Measurements from ENCODE around the gene TBP.
"Not testable (repeated sequence)": the region's sequence is repeated elsewhere in the genome, so short reads cannot be mapped to it uniquely, and the experiment has no call there.

The TBP gene

DNA sequence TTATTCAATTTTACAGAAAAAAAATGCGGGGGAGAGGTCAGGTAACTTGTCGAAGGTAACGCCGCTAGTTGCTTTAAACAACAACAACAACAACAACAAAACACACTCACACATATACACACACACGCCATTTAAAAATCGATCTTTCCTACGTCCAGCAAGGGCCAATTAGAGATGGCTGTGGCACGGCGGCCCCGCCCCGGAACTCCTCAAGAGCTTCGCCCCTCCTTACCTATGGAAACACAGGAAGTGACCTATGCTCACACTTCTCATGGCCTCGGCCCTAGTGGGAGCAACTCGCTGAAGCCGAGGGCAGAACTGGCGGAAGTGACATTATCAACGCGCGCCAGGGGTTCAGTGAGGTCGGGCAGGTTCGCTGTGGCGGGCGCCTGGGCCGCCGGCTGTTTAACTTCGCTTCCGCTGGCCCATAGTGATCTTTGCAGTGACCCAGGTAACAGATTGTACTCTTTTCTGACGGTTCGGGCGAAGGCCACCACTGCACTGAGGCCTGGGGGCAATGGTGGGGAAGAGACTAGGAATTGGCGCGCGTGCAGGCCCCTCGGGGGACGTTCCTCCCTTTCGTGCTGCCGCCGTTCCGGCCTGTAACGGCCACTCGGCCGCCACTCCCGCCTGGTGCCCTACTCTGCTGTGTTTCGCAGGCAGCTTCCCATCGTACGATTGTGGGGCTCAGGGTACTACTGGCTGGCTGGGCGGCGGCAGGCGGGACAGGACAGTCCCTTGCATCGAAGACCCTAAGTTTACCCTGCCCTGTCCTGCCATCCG lies at the start of gene TBP:
TSS of gene TBP (plus strand) at position 357 of the 783 bp plus-strand sequence. CDS start 2,661 bp downstream, outside the sequence.
- H3K27ac Mint-ChIP-seq: no peak within 1 kb of the TSS
- no peak within 1 kb of the TSS for H3K4me3 Mint-ChIP-seq
- H3K36me3 Mint-ChIP-seq (ENCODE audit: low read depth): peaks cover 39% of the 10 kb centered on the region
- no peaks in the 10 kb centered on the region for H3K27me3 Mint-ChIP-seq
- H3K9me3 Mint-ChIP-seq: no peaks in the 10 kb centered on the region
- peaks cover 28% of the 10 kb centered on the region for H3K4me1 Mint-ChIP-seq (ENCODE audit: low read depth)

DNA sequence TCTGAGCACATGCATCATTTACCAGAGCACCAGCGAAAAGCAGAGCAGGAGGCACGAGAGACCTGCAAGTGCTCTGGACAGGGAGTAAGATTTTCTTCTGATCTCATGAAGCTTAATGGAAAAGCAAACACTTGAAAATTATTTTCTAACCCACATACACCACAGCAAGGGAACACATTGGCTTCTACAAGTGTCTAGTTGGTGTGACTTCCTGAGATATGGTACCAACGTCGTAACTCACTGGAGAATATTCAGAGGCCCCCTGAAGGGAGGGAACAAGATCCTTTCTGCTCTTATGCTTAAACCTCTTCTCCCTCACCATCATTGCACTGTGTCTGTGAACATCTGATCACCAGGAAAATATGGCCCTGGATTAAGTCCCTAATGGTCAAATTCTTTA lies 49.7 kb upstream of the TBP start:
- Mint-ChIP-seq H3K4me3 (no peak overlapping the region), H3K27ac (no peak overlapping the region)

DNA sequence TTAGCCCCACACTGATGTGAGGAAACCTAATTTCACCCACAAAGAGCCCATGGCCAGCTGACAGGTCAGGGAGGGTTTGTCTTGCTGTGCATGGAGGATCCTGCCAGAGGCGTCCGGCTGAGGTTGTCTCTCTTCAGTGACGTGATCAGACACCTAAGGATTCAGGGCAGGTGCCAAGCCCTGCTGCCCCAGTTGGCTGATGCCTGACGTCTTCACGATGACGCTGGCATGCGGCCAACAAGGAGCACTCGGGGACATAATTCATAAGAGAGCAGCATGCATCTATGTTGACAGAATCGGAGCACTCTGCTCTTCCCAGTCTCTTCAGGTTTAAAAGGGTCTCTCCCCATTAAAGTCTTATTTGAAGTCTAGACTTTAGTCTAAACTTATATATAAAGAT lies 48.9 kb upstream of the TBP start:
- H3K9me3 Mint-ChIP-seq: peaks cover 3% of the 10 kb centered on the region
- no peak overlapping the region for H3K27ac Mint-ChIP-seq
- H3K4me1 Mint-ChIP-seq (ENCODE audit: low read depth): no peaks in the 10 kb centered on the region
- peaks cover 39% of the 10 kb centered on the region for H3K27me3 Mint-ChIP-seq
- no peaks in the 10 kb centered on the region for H3K36me3 Mint-ChIP-seq (ENCODE audit: low read depth)
- H3K4me3 Mint-ChIP-seq: no peak overlapping the region

More for the DNA sequence above, 49.7 kb upstream of the TBP start:
- peaks cover 35% of the 10 kb centered on the region for H3K27me3 Mint-ChIP-seq
- H3K36me3 Mint-ChIP-seq (ENCODE audit: low read depth): no peaks in the 10 kb centered on the region
- no peaks in the 10 kb centered on the region for H3K4me1 Mint-ChIP-seq (ENCODE audit: low read depth)
- H3K9me3 Mint-ChIP-seq: peaks cover 3% of the 10 kb centered on the region

DNA sequence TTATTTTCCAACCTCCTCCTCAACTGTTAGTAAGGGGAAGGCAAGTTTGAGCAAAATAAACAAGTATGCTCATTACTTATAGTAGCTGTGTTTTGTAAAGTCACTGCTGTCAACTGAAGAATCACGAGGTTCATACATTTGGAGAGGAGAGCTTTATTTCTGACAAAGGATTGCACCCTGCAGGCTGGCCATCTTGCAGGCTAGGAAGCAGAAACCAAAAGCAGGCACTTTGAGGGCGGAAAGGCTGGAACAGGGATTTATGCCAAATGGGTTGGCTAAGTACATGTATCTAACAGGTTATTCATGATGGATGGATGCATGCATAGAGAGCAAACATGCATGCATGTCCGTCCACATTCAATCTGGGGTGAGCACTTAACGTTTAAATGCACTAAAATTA lies 47.7 kb upstream of the TBP start:
- Mint-ChIP-seq H3K9me3 (peaks cover 3% of the 10 kb centered on the region), H3K27ac (no peak overlapping the region), H3K36me3 (ENCODE audit: low read depth) (no peaks in the 10 kb centered on the region), H3K4me3 (no peak overlapping the region), H3K27me3 (peaks cover 33% of the 10 kb centered on the region), H3K4me1 (ENCODE audit: low read depth) (no peaks in the 10 kb centered on the region)

DNA sequence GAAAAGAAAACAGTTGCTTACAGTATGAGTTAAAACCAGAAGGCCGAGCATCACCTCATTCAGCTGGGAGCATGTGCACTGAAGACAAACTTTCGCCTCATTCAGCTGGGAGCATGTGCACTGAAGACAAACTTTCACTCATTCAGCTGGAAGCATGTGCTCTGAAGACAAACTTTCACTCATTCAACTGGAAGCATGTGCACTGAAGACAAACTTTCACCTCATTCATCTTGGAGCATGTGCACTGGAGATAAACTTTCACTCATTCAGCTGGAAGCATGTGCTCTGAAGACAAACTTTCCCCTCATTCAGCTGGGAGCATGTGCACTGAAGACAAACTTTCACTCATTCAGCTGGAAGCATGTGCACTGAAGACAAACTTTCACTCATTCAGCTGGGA lies 46.4 kb upstream of the TBP start:
- peaks cover 24% of the 10 kb centered on the region for H3K27me3 Mint-ChIP-seq
- H3K36me3 Mint-ChIP-seq (ENCODE audit: low read depth); H3K9me3 Mint-ChIP-seq; H3K4me1 Mint-ChIP-seq (ENCODE audit: low read depth); H3K4me3 Mint-ChIP-seq; H3K27ac Mint-ChIP-seq: not testable (repeated sequence)

DNA sequence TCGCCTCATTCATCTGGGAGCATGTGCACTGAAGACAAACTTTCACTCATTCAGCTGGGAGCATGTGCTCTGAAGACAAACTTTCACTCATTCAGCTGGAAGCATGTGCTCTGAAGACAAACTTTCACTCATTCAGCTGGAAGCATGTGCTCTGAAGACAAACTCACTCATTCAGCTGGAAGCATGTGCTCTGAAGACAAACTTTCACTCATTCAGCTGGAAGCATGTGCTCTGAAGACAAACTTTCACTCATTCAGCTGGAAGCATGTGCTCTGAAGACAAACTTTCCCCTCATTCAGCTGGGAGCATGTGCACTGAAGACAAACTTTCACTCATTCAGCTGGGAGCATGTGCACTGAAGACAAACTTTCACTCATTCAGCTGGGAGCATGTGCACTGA lies 45.9 kb upstream of the TBP start:
- H3K27me3 Mint-ChIP-seq: peaks cover 24% of the 10 kb centered on the region
- not testable (repeated sequence) for H3K36me3 Mint-ChIP-seq (ENCODE audit: low read depth)

DNA sequence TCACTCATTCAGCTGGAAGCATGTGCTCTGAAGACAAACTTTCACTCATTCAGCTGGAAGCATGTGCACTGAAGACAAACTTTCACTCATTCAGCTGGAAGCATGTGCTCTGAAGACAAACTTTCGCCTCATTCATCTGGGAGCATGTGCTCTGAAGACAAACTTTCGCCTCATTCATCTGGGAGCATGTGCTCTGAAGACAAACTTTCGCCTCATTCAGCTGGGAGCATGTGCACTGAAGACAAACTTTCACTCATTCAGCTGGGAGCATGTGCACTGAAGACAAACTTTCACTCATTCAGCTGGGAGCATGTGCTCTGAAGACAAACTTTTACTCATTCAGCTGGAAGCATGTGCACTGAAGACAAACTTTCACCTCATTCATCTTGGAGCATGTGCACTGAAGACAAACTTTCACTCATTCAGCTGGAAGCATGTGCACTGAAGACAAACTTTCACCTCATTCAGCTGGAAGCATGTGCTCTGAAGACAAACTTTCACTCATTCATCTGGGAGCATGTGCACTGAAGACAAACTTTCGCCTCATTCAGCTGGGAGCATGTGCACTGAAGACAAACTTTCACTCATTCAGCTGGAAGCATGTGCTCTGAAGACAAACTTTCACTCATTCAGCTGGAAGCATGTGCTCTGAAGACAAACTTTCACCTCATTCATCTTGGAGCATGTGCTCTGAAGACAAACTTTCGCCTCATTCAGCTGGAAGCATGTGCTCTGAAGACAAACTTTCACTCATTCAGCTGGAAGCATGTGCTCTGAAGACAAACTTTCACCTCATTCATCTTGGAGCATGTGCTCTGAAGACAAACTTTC lies 45.1 kb upstream of the TBP start:
- H3K36me3 Mint-ChIP-seq (ENCODE audit: low read depth); H3K9me3 Mint-ChIP-seq; H3K4me3 Mint-ChIP-seq; H3K27ac Mint-ChIP-seq; H3K4me1 Mint-ChIP-seq (ENCODE audit: low read depth): not testable (repeated sequence)
- peaks cover 30% of the 10 kb centered on the region for H3K27me3 Mint-ChIP-seq

More for the DNA sequence above, 45.9 kb upstream of the TBP start:
- not testable (repeated sequence) for H3K9me3 Mint-ChIP-seq; H3K4me1 Mint-ChIP-seq (ENCODE audit: low read depth); H3K4me3 Mint-ChIP-seq; H3K27ac Mint-ChIP-seq

DNA sequence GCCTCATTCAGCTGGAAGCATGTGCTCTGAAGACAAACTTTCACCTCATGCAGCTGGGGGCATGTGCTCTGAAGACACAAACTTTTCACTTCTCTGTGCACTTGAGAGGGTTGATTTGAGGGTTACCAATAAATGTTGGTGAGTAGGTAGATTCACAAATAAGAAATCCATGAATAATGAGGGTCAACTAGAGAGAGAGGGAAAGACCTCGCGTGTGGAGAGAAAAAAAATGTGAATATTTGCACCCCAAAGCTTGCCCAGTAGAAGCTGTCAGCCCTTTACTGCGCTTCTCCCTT lies 44.5 kb upstream of the TBP start:
- Mint-ChIP-seq H3K27ac (no peak overlapping the region), H3K4me3 (no peak overlapping the region), H3K9me3 (no peaks in the 10 kb centered on the region), H3K36me3 (ENCODE audit: low read depth) (no peaks in the 10 kb centered on the region), H3K27me3 (peaks cover 31% of the 10 kb centered on the region), H3K4me1 (ENCODE audit: low read depth) (no peaks in the 10 kb centered on the region)

DNA sequence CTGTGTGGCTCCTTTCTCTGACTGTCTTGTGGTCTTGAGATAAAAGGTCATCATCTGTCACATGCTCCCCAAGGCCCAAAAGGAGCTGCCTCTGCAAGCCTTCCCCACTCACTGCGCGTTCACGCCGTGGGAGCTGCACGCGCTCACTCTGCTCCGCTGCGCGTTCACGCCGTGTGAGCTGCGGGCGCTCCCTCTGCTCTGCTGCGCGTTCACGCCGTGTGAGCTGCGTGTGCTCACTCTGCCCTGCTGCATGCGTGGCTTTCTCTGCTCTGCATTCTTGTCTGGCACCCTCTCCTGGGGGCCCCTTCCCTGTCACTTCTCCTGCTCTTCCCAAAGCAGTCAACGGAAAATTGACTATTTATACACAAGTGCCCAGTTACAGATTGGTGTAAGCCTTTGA lies 43.5 kb upstream of the TBP start:
- Mint-ChIP-seq H3K4me1 (ENCODE audit: low read depth) (no peaks in the 10 kb centered on the region), H3K27me3 (peaks cover 31% of the 10 kb centered on the region), H3K27ac (no peak overlapping the region), H3K9me3 (no peaks in the 10 kb centered on the region), H3K36me3 (ENCODE audit: low read depth) (no peaks in the 10 kb centered on the region), H3K4me3 (no peak overlapping the region)

DNA sequence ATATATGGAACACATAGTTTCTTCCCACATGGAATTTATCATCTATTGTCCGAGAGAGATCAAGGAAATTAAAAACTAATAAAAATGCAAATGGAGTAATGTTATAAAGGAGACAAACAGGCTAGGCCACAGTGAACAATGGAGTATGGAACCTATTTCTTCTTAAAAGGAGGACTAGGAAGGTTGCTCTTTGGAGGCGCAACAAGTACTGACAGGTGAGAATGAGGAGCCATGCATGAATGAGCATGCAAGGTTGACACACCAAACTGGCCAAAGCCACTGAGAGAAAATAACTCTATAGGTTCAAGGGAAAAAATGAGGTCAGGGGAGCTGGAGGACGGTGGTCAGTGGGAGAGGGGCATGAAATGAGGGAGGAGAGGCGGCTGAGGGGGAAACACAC lies 41.9 kb upstream of the TBP start:
- H3K27ac Mint-ChIP-seq: no peak overlapping the region
- no peaks in the 10 kb centered on the region for H3K9me3 Mint-ChIP-seq
- no peak overlapping the region for H3K4me3 Mint-ChIP-seq
- H3K4me1 Mint-ChIP-seq (ENCODE audit: low read depth): no peaks in the 10 kb centered on the region
- H3K36me3 Mint-ChIP-seq (ENCODE audit: low read depth): no peaks in the 10 kb centered on the region
- peaks cover 30% of the 10 kb centered on the region for H3K27me3 Mint-ChIP-seq

DNA sequence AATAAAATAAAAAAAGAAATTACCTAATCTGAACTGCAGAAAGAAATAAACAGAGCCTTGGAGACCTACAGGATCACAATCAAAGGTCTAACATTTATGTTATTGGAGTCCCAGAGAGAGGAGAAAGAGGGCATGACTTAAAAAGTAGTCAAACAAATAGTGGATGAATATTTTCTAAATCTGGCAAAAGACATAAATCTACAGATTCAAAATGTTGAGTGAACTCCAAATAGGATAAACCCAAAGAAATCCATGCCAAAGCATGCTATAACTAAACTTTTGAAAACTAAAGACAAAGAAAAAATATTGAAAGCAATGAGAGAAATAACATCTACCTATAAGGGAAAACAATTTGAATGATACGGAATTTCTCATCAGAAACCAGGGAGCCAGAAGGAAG lies 39.3 kb upstream of the TBP start:
- no peak overlapping the region for H3K27ac Mint-ChIP-seq
- no peaks in the 10 kb centered on the region for H3K4me1 Mint-ChIP-seq (ENCODE audit: low read depth)
- no peaks in the 10 kb centered on the region for H3K36me3 Mint-ChIP-seq (ENCODE audit: low read depth)
- no peak overlapping the region for H3K4me3 Mint-ChIP-seq
- H3K27me3 Mint-ChIP-seq: peaks cover 41% of the 10 kb centered on the region
- no peaks in the 10 kb centered on the region for H3K9me3 Mint-ChIP-seq

DNA sequence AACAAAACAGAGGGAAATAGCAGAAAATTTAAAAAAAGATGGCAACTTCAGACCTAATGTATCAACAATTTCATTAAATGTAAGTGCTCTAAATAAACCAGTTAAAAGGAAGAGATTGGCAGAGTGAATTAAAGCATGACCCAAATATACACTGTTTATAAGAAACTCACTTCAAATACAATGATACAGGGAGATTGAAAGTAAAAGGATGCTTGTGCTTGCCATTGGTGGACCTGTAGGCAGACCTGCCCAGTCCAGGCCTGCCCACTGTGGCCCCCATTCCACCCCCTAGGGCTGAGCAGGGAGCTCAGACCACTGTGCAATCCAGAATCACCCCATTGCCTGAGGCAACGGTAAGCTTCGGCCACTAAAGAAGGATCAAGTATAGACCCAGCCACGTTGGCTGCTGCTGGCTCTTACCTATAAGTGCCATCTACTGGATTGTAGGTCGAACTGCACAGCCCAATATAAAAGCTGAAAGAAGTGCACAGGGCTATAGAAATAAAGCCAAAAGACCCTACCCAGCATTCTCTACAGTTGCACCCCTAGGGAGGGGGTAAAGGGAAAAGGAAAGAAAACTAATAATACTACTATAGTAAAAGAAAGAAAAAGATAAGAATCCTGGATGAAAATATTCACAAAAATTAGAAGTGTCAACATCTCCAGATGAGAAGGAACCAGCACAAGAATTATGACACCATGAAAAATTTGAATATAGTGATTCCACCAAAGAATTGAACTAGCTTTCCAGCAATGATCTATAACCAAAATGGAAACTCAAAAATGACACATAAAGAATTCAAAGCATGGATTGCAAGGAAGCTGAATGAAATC lies 37.2 kb upstream of the TBP start:
- no peak overlapping the region for H3K27ac Mint-ChIP-seq
- peak overlapping the region; percentile 33 for H3K4me3 Mint-ChIP-seq
- H3K4me1 Mint-ChIP-seq (ENCODE audit: low read depth): no peaks in the 10 kb centered on the region
- H3K27me3 Mint-ChIP-seq: peaks cover 38% of the 10 kb centered on the region
- H3K9me3 Mint-ChIP-seq: no peaks in the 10 kb centered on the region
- no peaks in the 10 kb centered on the region for H3K36me3 Mint-ChIP-seq (ENCODE audit: low read depth)

DNA sequence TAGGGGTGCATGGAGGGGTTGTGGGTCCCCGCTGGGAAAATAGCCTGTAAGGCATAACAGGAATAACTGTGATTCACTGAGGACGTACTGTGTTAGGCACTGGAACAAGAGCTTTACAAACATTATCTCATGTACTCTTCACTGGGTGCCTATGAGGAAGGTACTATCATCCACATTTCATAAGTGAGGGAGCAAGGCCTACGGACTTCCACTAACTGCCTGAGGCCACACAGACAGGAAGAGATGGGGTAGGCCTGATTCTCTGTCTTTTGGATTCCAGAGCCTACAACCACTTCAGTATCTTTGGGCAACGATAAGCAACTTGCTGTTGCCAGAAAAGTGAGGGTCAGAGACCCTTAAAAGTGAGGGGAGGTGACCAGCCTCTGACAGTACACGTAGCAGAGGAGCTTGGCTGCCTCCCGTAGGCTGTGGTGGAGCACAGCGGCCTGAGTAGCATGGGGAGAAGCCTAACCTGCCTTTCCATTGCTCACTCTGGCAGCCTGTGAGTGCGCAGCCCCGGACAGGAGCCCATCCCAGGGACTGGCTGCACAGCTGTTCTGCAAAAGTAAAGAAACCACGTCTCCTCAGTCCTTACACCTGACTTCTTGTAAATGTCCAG lies 31.5 kb upstream of the TBP start:
- H3K27ac Mint-ChIP-seq: no peak overlapping the region
- H3K4me3 Mint-ChIP-seq: no peak overlapping the region
- peaks cover 4% of the 10 kb centered on the region for H3K4me1 Mint-ChIP-seq (ENCODE audit: low read depth)
- H3K36me3 Mint-ChIP-seq (ENCODE audit: low read depth): no peaks in the 10 kb centered on the region
- H3K27me3 Mint-ChIP-seq: peaks cover 14% of the 10 kb centered on the region
- no peaks in the 10 kb centered on the region for H3K9me3 Mint-ChIP-seq

DNA sequence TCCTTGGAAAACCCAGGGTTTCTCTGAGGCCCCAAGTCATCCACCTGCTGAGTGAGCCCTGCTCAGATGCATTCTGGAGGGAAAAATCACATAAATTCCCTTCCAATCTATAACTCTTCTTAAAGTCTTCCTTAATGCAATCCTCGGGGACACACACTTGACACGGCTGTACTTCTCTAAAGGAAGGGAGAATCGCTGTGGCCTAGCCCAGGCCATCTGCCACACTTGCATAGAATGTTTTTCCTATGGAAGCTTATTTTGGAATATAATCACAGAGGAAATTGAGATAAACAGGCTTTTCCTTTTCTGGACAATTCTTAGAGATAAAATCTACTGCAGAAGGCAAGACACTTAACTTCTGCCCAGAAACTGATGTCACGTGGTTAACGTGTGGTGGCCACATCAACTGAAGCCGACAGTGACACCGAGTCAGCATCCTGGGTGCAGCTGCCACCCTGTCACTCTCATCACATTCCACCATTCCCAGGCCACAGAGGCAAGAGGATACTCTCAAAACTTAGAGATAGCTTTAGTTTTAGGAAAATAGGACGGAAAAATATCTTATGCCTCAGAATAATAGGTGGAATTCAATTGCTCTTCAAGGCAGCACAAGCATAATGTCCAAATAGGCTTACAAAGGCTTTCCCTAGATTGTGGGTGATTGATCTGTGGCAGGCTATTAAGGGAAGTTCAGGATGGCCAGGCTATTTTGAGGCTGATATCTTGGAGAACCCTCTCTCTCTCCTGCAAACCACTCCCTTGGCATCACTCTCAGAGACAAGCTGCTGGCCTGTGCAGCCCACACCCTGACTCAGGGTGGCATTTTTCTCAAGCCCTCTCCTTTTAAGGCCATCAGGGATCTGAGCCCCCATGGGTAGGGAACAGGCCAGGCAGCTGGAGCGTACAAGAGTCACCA lies 30.7 kb upstream of the TBP start:
- peaks cover 3% of the 10 kb centered on the region for H3K36me3 Mint-ChIP-seq (ENCODE audit: low read depth)
- H3K4me3 Mint-ChIP-seq: no peak overlapping the region
- no peak overlapping the region for H3K27ac Mint-ChIP-seq
- peaks cover 12% of the 10 kb centered on the region for H3K27me3 Mint-ChIP-seq
- peaks cover 4% of the 10 kb centered on the region for H3K4me1 Mint-ChIP-seq (ENCODE audit: low read depth)
- H3K9me3 Mint-ChIP-seq: no peaks in the 10 kb centered on the region

Data from stimulated activated naive CD8-positive, alpha-beta T cell treated with anti-CD3 and anti-CD28 coated beads, Interleukin-15, Interleukin-2, amounts not matched to agents 100 ng/mL and 50 ng/mL, for 24 hours (primary cell).